ENCODE data around the gene GOLGA3. TPM values are rescaled to one million over a fixed set of nuclear protein-coding genes. Genes with fewer than 3 reads are reported as not detected.
"Not testable (repeated sequence)": the region's sequence is repeated elsewhere in the genome, so short reads cannot be mapped to it uniquely, and the experiment has no call there.

GOLGA3 gene
- total RNA-seq, 1 experiment from 2014 or later = 86.9 TPM

DNA sequence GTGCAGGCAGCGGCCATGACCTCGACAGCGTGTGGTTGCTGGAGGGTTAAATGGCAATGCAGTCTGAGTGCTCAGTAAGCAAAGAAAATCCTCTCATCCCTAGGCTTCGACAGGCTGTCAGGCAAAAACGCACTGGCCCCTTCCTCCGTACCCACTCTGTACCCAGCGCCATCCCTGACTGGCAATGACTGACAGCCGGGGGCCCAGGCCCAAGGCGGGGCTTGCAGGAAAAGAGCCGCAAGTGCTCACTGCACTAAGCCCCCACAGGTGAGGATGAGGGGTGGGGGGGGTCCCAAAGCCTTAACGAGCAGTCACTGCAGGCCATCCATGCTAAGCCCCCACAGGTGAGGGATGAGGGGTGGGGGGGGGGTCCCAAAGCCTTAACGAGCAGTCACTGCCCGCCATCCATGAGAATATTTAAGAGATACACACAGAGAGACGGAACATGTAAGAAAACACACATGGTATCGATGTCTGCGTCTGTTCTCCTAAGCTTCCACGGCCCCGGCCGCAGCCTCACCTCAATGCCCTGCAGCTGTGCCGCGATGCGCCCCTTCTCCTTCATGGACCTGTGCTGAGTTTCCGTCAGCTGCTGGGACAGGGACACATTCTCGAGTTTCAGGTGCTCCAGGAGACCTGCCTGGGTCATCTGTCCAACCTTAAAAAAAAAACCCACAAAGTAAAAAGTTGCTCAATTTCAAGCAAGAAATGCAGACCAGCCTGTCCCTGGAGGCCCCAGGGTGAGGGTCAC lies 30.7 kb downstream of the GOLGA3 start:
- ChIA-PET CTCF (no interaction called here), POLR2A (ENCODE audit: unreplicated experiment) (no interaction called here)
- H3K27ac ChIP-seq (ENCODE audit: low read length) = no peak overlapping the region
- no peaks in the 10 kb centered on the region for H3K4me1 ChIP-seq (ENCODE audit: insufficient read depth, low read length)
- DNase-seq (no peak), ATAC-seq (no peak)
- no peak overlapping the region for H3K4me3 ChIP-seq (ENCODE audit: low read length)
- H3K9me3 ChIP-seq (ENCODE audit: low read length) = no peaks in the 10 kb centered on the region
- peaks cover 13% of the 10 kb centered on the region for H3K79me2 ChIP-seq (ENCODE audit: low read length)
- BruUV-seq (replicated peaks) = no TSS peak
- H2AFZ ChIP-seq (ENCODE audit: low read length) = no peak overlapping the region
- TF ChIP-seq, protein P1, sequence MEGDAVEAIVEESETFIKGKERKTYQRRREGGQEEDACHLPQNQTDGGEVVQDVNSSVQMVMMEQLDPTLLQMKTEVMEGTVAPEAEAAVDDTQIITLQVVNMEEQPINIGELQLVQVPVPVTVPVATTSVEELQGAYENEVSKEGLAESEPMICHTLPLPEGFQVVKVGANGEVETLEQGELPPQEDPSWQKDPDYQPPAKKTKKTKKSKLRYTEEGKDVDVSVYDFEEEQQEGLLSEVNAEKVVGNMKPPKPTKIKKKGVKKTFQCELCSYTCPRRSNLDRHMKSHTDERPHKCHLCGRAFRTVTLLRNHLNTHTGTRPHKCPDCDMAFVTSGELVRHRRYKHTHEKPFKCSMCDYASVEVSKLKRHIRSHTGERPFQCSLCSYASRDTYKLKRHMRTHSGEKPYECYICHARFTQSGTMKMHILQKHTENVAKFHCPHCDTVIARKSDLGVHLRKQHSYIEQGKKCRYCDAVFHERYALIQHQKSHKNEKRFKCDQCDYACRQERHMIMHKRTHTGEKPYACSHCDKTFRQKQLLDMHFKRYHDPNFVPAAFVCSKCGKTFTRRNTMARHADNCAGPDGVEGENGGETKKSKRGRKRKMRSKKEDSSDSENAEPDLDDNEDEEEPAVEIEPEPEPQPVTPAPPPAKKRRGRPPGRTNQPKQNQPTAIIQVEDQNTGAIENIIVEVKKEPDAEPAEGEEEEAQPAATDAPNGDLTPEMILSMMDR (conservative IDR thresholded peaks at IDR 0.05; ENCODE audit: low read depth, low read length) = no peak
- TF ChIP-seq EZH2 (IDR thresholded peaks at IDR 0.05; ENCODE audit: low read length, unreplicated experiment) (no peak), EZH2phosphoT487 (IDR thresholded peaks at IDR 0.05; ENCODE audit: borderline replicate concordance, low read length) (no peak)
- H3K4me2 ChIP-seq (ENCODE audit: low read length) = no peak overlapping the region
- H3K9ac ChIP-seq (ENCODE audit: low read length) = no peak overlapping the region
- no peaks in the 10 kb centered on the region for H3F3A ChIP-seq (ENCODE audit: low read length, unreplicated experiment)
- H4K20me1 ChIP-seq (ENCODE audit: low read length) = no peaks in the 10 kb centered on the region
- intact Hi-C loops (cut with micrococcal nuclease) = no loop called here
- H3K9me2 ChIP-seq (replicated peaks; ENCODE audit: low read length) = no peaks in the 10 kb centered on the region
- H3K36me3 ChIP-seq (ENCODE audit: low read depth, low read length) = peaks cover 71% of the 10 kb centered on the region
- H3K27me3 ChIP-seq (ENCODE audit: low read length) = no peaks in the 10 kb centered on the region

DNA sequence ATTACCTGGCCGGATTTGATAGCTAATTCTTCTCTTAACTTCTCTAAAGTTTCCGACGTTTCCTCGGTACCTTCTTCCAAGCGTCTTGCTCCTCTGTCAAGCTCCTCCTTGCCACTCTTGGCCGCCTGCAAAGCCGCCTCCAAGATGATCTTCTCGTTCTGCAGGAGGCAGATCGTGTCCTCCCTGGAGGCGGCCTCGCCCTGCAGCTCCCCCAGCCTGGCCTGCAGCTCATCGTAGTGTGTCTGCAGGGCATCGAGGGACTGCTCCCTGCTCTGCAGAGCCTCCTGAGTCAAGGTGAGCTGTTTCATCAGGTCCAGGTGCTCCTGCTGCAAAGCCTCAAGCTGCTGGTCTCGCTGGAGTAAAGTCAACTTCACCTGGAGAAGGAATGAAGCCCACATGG lies 32.8 kb downstream of the GOLGA3 start:
- no TSS peak for BruUV-seq (replicated peaks)
- CTCF ChIA-PET = no interaction called here
- POLR2A ChIA-PET (ENCODE audit: unreplicated experiment) = no interaction called here
- Histone ChIP-seq H3K4me1 (ENCODE audit: insufficient read depth, low read length) (no peaks in the 10 kb centered on the region), H3K9me3 (ENCODE audit: low read length) (no peaks in the 10 kb centered on the region), H4K20me1 (ENCODE audit: low read length) (no peaks in the 10 kb centered on the region; the same call in 1 of the 2 replicates), H3K79me2 (ENCODE audit: low read length) (peaks cover 12% of the 10 kb centered on the region), H3F3A (ENCODE audit: low read length, unreplicated experiment) (no peaks in the 10 kb centered on the region), H3K9me2 (replicated peaks; ENCODE audit: low read length) (no peaks in the 10 kb centered on the region), H3K4me3 (ENCODE audit: low read length) (no peak overlapping the region), H3K27ac (ENCODE audit: low read length) (no peak overlapping the region), H3K9ac (ENCODE audit: low read length) (no peak overlapping the region), H2AFZ (ENCODE audit: low read length) (no peak overlapping the region), H3K27me3 (ENCODE audit: low read length) (no peaks in the 10 kb centered on the region), H3K4me2 (ENCODE audit: low read length) (no peak overlapping the region), H3K36me3 (ENCODE audit: low read depth, low read length) (peaks cover 57% of the 10 kb centered on the region)
- DNase-seq (no peak), ATAC-seq (no peak)
- intact Hi-C loops (cut with micrococcal nuclease) = no loop called here
- TF ChIP-seq EZH2 (IDR thresholded peaks at IDR 0.05; ENCODE audit: low read length, unreplicated experiment) (no peak), EZH2phosphoT487 (IDR thresholded peaks at IDR 0.05; ENCODE audit: borderline replicate concordance, low read length) (no peak)
- TF ChIP-seq, protein P1 (conservative IDR thresholded peaks at IDR 0.05; ENCODE audit: low read depth, low read length) = no peak

DNA sequence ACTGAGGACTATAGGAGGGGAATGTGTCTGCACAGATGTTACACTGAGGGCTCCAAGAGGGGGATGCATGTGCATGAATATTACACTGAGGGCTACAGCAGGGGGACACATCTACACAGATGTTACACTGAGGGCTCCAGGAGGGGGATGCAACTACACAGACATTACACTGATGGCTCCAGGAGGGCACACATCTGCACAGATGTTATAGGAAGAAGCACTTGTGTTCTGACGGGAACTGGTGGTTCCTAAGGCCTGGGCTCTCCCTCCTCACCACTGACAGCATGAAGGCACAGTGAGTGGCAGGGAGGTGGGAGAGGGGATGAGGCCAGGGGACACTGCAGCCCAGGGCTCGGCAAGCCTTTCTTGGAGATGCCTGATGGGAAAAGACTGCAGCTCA lies 36.7 kb downstream of the GOLGA3 start:
- not testable (repeated sequence) for H4K20me1 ChIP-seq (ENCODE audit: low read length); ATAC-seq

More for the DNA sequence above, 36.7 kb downstream of the GOLGA3 start:
- H3K9me3 ChIP-seq (ENCODE audit: low read length); BruUV-seq (replicated peaks); intact Hi-C loops (cut with micrococcal nuclease); H3K4me1 ChIP-seq (ENCODE audit: insufficient read depth, low read length); H3K4me2 ChIP-seq (ENCODE audit: low read length); CTCF ChIA-PET; H3K4me3 ChIP-seq (ENCODE audit: low read length); POLR2A ChIA-PET (ENCODE audit: unreplicated experiment); H3K27me3 ChIP-seq (ENCODE audit: low read length); DNase-seq; H3K9ac ChIP-seq (ENCODE audit: low read length); H3F3A ChIP-seq (ENCODE audit: low read length, unreplicated experiment); H2AFZ ChIP-seq (ENCODE audit: low read length); H3K27ac ChIP-seq (ENCODE audit: low read length); H3K9me2 ChIP-seq (replicated peaks; ENCODE audit: low read length): not testable (repeated sequence)
- H3K36me3 ChIP-seq (ENCODE audit: low read depth, low read length) = peaks cover 48% of the 10 kb centered on the region
- H3K79me2 ChIP-seq (ENCODE audit: low read length) = peaks cover 12% of the 10 kb centered on the region
